ENCODE measurements around the gene RASD1. TPM values are rescaled to one million over a fixed set of nuclear protein-coding genes. Genes with fewer than 3 reads are reported as not detected.

The RASD1 gene
- total RNA-seq, 2 experiments from 2014 or later, result 0.18 to 0.21 TPM

- Mint-ChIP-seq H3K4me1 (no peaks in the 10 kb centered on the region), H3K27ac (no peak overlapping the region), H3K27me3 (no peaks in the 10 kb centered on the region), H3K4me3 (no peak overlapping the region), H3K36me3 (ENCODE audit: low read depth) (no peaks in the 10 kb centered on the region), H3K9me3 (ENCODE audit: low read depth) (no peaks in the 10 kb centered on the region)
- DNase-seq (no peak), ATAC-seq (no peak)
- ChIA-PET POLR2A (no interaction called here), CTCF (interaction anchor here (0.7 kb wide), 1 partner anchor 166 kb away, joined by 4 read pairs; no protein-coding TSS in a partner anchor)
- intact Hi-C loops (cut with DNase I, micrococcal nuclease), result no loop called here
Observed at GRCh38 chr17:17445925-17446665, 50.1 kb downstream of the RASD1 start.

GRCh38 chr17:17445296-17445924, 50.8 kb downstream of the RASD1 start:
- Mint-ChIP-seq H3K27ac (no peak overlapping the region), H3K4me3 (no peak overlapping the region), H3K27me3 (no peaks in the 10 kb centered on the region), H3K36me3 (ENCODE audit: low read depth) (no peaks in the 10 kb centered on the region), H3K4me1 (no peaks in the 10 kb centered on the region), H3K9me3 (ENCODE audit: low read depth) (no peaks in the 10 kb centered on the region)
- DNase-seq (no peak), ATAC-seq (no peak)
- intact Hi-C loops (cut with DNase I, micrococcal nuclease), result no loop called here
- POLR2A ChIA-PET, result no interaction called here
- CTCF ChIA-PET, result interaction anchor here (0.7 kb wide), 1 partner anchor 167 kb away, joined by 4 read pairs; no protein-coding TSS in a partner anchor

Other genes starting within 250 kb of the RASD1 start
- 10 to 100 TPM; 79.6 to 83.1 TPM for gene COPS3, start 215.1 kb downstream of the RASD1 start, total RNA-seq
- gene NT5M, start 193.0 kb downstream of the RASD1 start, total RNA-seq, result 1 to 10 TPM; 4.3 to 5.4 TPM
- gene MED9, start 19.4 kb downstream of the RASD1 start, total RNA-seq, result 10 to 100 TPM; 12.2 to 14.3 TPM
- 10 to 100 TPM; 30.4 to 32.3 TPM for gene PEMT, start 95.3 kb upstream of the RASD1 start, total RNA-seq
- gene RAI1, start 185.1 kb upstream of the RASD1 start, total RNA-seq, result 10 to 100 TPM; 13.6 to 16.4 TPM